Fibroblast of lung (primary cell): ENCODE results near the gene PLXNA4. TPM values are rescaled to one million over a fixed set of nuclear protein-coding genes. Genes with fewer than 3 reads are reported as not detected.

Experiments
- DNase-seq, 2 donors: peaks; one replicate each; pipeline versions ENCODE4 v3.0.0 to v3.0.0-alpha.2; 2010; ENCODE audit warnings: low read depth in 2 of 2
- H2AFZ ChIP-seq: 2 replicates; pipeline ENCODE4 v1.5.1; 2012; ENCODE audit warnings: low read length, control low read depth, inconsistent platforms
- H3K27ac ChIP-seq: 2 replicates; pipeline ENCODE4 v1.5.1; 2011; ENCODE audit warnings: low read length, control low read depth; ENCODE audit not compliant: insufficient read depth
- H3K27me3 ChIP-seq: 2 replicates; pipeline ENCODE4 v1.5.1; 2011; ENCODE audit warnings: mild to moderate bottlenecking, low read length; ENCODE audit not compliant: control insufficient read depth, insufficient read depth
- H3K36me3 ChIP-seq: 2 replicates; pipeline ENCODE4 v1.5.1; 2011; ENCODE audit warnings: low read length; ENCODE audit not compliant: control insufficient read depth, insufficient read depth
- H3K4me1 ChIP-seq: 2 replicates; pipeline ENCODE4 v1.5.1; 2011; ENCODE audit warnings: low read length; ENCODE audit not compliant: control insufficient read depth, insufficient read depth; ENCODE audit errors: extremely low read depth
- H3K4me2 ChIP-seq: 2 replicates; pipeline ENCODE4 v1.5.1; 2011; ENCODE audit warnings: low read length, control low read depth; ENCODE audit not compliant: insufficient read depth; ENCODE audit errors: extremely low read depth
- H3K4me3 ChIP-seq, 4 experiments: fragments of 200-600 bp in 1 of 4; sonication (generic) in 1 of 4; replicated peaks in 1 of 4; 2 replicates each; pipeline ENCODE4 v1.5.1; 2011 to 2016; ENCODE audit warnings: low read length in 4 of 4, low read depth in 3 of 4, mild to moderate bottlenecking in 3 of 4, control low read depth in 2 of 4, inconsistent platforms in 1 of 4, mixed read lengths in 1 of 4; ENCODE audit not compliant: insufficient read depth in 1 of 4; ENCODE audit errors: control extremely low read depth in 1 of 4
- H3K79me2 ChIP-seq: 2 replicates; pipeline ENCODE4 v1.5.1; 2012; ENCODE audit warnings: mild to moderate bottlenecking, low read length, inconsistent platforms; ENCODE audit not compliant: control insufficient read depth, insufficient read depth
- H3K9ac ChIP-seq: 2 replicates; pipeline ENCODE4 v1.5.1; 2011; ENCODE audit warnings: mild to moderate bottlenecking, low read length, control low read depth; ENCODE audit not compliant: insufficient read depth
- H3K9me3 ChIP-seq: 2 replicates; pipeline ENCODE4 v1.5.1; 2012; ENCODE audit warnings: low read depth, low read length; ENCODE audit not compliant: control insufficient read depth, insufficient read depth
- H4K20me1 ChIP-seq: 2 replicates; pipeline ENCODE4 v1.5.1; 2011; ENCODE audit warnings: low read length; ENCODE audit not compliant: control insufficient read depth, insufficient read depth; ENCODE audit errors: extremely low read depth
- EZH2 ChIP-seq: IDR thresholded peaks from 2 replicates; pipeline ENCODE4 v1.5.1; 2012; ENCODE audit warnings: low read length, control low read depth, mild to moderate bottlenecking; ENCODE audit errors: missing control alignments
- polyA plus RNA-seq, 2 donors: library from polyadenylated mRNA; depleted of rRNA in 1 of 2; stranded (reverse) in 1 of 2; unstranded in 1 of 2; fragments of >200 nt; gene quantifications; 2 replicates each; pipeline ENCODE4 v1.2.1, GENCODE V29; 2011 to 2012; ENCODE audit warnings: missing spikeins in 1 of 2
- total RNA-seq: library from RNA; depleted of rRNA; stranded (reverse); fragments of >200 nt; gene quantifications from 2 replicates; pipeline ENCODE4 v1.2.1, GENCODE V29; 2014
- TF ChIP-seq, protein P1 (sequence below), 2 donors: IDR thresholded peaks in 1 of 2; conservative IDR thresholded peaks in 1 of 2; 1 replicate in 1 of 2; 2 replicates in 1 of 2; pipeline ENCODE4 v1.5.1; 2011 to 2012; ENCODE audit warnings: low read length in 2 of 2, control low read depth in 1 of 2, inconsistent platforms in 1 of 2, low read depth in 1 of 2, mild to moderate bottlenecking in 1 of 2

The PLXNA4 gene
- total and polyA plus RNA-seq, 2 donors (not counting 1 experiment from before 2014, with no cell fraction given): 1.2 to 1.5 TPM

DNA sequence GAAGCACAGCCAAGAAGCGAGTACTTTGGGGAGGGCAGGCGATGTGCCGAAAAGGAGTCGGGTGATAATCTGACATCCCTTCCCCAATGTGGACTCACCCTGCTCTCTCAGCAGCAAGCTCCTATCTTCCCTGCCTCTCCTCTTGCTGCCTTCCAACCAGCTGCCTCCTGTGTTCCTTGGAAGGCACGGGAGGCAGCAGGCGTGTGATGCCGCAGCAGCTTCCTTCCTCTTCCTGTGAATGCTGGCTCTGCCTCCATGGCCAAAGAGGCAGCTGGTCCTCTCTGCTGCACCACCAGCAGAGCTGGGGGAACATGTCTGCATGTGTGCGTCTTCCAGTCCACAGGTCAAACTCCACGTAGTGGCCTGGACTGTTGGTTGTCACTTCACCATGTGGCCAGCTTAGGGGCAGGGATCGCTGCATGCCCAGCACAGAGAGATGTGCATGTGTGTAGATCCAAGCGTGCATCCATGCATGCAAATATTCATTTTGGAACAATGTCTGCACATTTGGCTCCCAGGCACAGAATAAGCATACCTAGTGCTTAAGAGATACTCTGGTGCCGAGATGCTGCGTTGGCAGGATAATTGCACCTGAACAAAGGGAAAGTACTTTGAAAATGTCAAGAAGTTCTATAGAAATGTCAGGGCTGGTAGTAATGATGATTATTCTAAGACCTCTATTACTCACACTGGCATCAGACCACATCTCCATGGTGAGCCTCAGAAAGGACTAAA, 499.8 kb downstream of the PLXNA4 start:
- Histone ChIP-seq H3K79me2 (no peaks in the 10 kb centered on the region), H4K20me1 (no peaks in the 10 kb centered on the region), H3K27me3 (peaks cover 2% of the 10 kb centered on the region), H3K9me3 (no peaks in the 10 kb centered on the region), H3K9ac (no peak overlapping the region), H3K27ac (no peak overlapping the region), H3K4me3 (no peak overlapping the region), H3K4me2 (no peak overlapping the region), H3K4me1 (no peaks in the 10 kb centered on the region), H2AFZ (no peak overlapping the region), H3K36me3 (no peaks in the 10 kb centered on the region)
- no peak for TF ChIP-seq EZH2
- TF ChIP-seq, protein P1, sequence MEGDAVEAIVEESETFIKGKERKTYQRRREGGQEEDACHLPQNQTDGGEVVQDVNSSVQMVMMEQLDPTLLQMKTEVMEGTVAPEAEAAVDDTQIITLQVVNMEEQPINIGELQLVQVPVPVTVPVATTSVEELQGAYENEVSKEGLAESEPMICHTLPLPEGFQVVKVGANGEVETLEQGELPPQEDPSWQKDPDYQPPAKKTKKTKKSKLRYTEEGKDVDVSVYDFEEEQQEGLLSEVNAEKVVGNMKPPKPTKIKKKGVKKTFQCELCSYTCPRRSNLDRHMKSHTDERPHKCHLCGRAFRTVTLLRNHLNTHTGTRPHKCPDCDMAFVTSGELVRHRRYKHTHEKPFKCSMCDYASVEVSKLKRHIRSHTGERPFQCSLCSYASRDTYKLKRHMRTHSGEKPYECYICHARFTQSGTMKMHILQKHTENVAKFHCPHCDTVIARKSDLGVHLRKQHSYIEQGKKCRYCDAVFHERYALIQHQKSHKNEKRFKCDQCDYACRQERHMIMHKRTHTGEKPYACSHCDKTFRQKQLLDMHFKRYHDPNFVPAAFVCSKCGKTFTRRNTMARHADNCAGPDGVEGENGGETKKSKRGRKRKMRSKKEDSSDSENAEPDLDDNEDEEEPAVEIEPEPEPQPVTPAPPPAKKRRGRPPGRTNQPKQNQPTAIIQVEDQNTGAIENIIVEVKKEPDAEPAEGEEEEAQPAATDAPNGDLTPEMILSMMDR (conservative IDR thresholded peaks at IDR 0.05 in 1 of 2, IDR thresholded peaks at IDR 0.05 in 1 of 2; ENCODE audit: low read depth in 1 of 2, low read length in 2 of 2): no peak
- DNase-seq: no peak

DNA sequence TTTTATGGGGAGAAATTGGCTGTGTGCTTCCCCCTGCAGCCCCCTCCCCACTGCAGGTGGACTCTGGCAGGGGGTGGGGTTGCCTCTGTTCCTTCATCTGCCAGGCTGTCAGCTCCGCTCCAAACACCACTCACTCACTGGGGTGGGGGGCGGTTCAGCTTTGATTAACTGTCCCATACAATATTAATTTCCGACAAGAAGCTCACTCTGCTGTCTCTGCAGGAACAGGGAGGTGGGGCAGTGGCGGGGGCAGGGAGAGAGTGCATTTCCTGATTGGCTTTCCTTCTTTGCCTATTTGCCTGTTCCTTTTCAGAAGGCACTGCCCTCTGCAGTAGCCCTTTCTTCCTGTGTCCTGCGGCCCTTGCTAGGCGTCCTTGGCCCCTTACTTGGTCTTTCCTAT, 500.8 kb downstream of the PLXNA4 start:
- H3K36me3 ChIP-seq: no peaks in the 10 kb centered on the region
- H3K27ac ChIP-seq: no peak overlapping the region
- no peak overlapping the region for H3K4me2 ChIP-seq
- no peaks in the 10 kb centered on the region for H3K9me3 ChIP-seq
- DNase-seq: no peak
- H3K4me3 ChIP-seq: no peak overlapping the region
- no peak for TF ChIP-seq EZH2
- TF ChIP-seq, protein P1 (conservative IDR thresholded peaks at IDR 0.05 in 1 of 2, IDR thresholded peaks at IDR 0.05 in 1 of 2; ENCODE audit: low read depth in 1 of 2, low read length in 2 of 2): no peak
- H3K4me1 ChIP-seq: no peaks in the 10 kb centered on the region
- H4K20me1 ChIP-seq: no peaks in the 10 kb centered on the region
- peaks cover 2% of the 10 kb centered on the region for H3K27me3 ChIP-seq
- no peak overlapping the region for H2AFZ ChIP-seq
- no peak overlapping the region for H3K9ac ChIP-seq
- H3K79me2 ChIP-seq: no peaks in the 10 kb centered on the region

DNA sequence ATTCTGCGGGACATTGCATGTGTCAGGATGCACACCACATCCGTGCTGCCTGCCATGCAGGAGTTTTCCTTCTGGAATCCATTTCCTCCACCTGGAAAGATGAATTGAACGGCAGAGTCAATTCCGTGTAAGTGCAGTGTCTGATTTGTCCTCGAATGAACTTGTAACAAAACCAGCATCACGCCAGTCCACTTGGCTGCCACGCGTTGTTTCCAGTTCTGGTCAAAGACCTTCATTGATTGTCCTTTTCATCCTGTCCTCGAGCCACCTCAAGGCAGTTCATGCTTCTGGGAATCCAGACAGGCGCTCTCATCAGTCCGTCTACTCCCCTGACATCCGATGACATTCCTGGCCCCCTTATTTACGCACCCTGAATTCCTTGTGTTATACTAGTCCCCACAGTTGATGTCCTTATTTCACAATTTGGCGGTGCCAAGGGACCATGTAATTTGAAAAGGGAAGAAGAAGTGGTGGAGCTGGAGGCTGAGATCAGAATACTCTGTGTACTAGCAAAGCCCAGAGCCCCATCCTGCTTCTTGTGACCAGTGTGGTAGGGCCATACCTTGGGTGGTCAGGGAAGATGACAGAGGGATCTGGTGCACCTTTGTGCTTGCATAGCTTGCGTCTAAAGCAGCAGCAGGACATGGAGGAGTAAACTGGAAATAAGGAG, 502.2 kb downstream of the PLXNA4 start:
- no peak for DNase-seq
- Histone ChIP-seq H3K9ac (no peak overlapping the region), H3K4me2 (no peak overlapping the region), H3K36me3 (no peaks in the 10 kb centered on the region), H3K4me1 (no peaks in the 10 kb centered on the region), H4K20me1 (no peaks in the 10 kb centered on the region), H3K4me3 (no peak overlapping the region), H3K27me3 (peaks cover 2% of the 10 kb centered on the region), H3K79me2 (no peaks in the 10 kb centered on the region), H2AFZ (no peak overlapping the region), H3K9me3 (no peaks in the 10 kb centered on the region), H3K27ac (no peak overlapping the region)
- TF ChIP-seq, protein P1 (conservative IDR thresholded peaks at IDR 0.05 in 1 of 2, IDR thresholded peaks at IDR 0.05 in 1 of 2; ENCODE audit: low read depth in 1 of 2, low read length in 2 of 2): no peak
- no peak for TF ChIP-seq EZH2
